HepG2 (cell line): Measurements from ENCODE around the gene DENND2A. TPM values are rescaled to one million over a fixed set of nuclear protein-coding genes. Genes with fewer than 3 reads are reported as not detected.

ENCODE experiments used
- ATAC-seq: fragments of 200-7000 bp; cut with Tn5 transposase; 3 replicates; pipeline ENCODE4 v1.9.1; 2020; ENCODE audit warnings: mild to moderate bottlenecking, moderate library complexity
- BruUV-seq: library from RNA; stranded (reverse); fragments of 400-500 nt; replicated peaks from 2 replicates; lab custom pipeline; 2021; lab: Mats Ljungman, UMichigan
- CTCF ChIA-PET: fragments of 300-600 bp; formaldehyde crosslinking; extraction: SDS; loops from one replicate; lab custom pipeline; 2021; ENCODE audit warnings: low total read pairs, inconsistent platforms, low intra/inter-chr PET ratio; lab: Yijun Ruan, JAX
- POLR2A ChIA-PET: fragments of 350-600 bp; sonication (Branson Sonifier 250); formaldehyde crosslinking; loops from one replicate; lab custom pipeline; 2020; ENCODE audit warnings: antibody characterized with exemption, inconsistent platforms; lab: Yijun Ruan, JAX
- DNase-seq: peaks from one replicate; pipeline ENCODE4 v3.0.0-alpha.2; 2015; ENCODE audit warnings: low spot score
- FAIRE-seq: peaks from 3 replicates; lab custom pipeline; 2011; peaks lifted over from hg19 to GRCh38; lab: Jason Lieb, UNC
- H2AFZ ChIP-seq: one replicate; pipeline ENCODE4 v1.6.1; 2011; ENCODE audit warnings: low read length, inconsistent platforms
- H3K27ac ChIP-seq: fragments of 300-600 bp; 3 replicates; pipeline ENCODE4 v1.8.0; 2011; ENCODE audit warnings: mixed run types, mild to moderate bottlenecking, mixed read lengths, low read length, inconsistent platforms; ENCODE audit not compliant: insufficient read depth; ENCODE audit errors: extremely low read length
- H3K27me3 ChIP-seq, 2 experiments: fragments of 200-600 bp in 1 of 2; 2 replicates in 1 of 2; 3 replicates in 1 of 2; pipeline versions ENCODE4 v1.6.0 to v1.8.0; 2011; ENCODE audit warnings: low read length in 2 of 2, mild to moderate bottlenecking in 2 of 2, moderate library complexity in 2 of 2, inconsistent platforms in 1 of 2; ENCODE audit not compliant: insufficient read depth in 2 of 2, control insufficient read depth in 1 of 2
- H3K36me3 ChIP-seq, 2 experiments: fragments of 200-600 bp in 1 of 2; replicated peaks in 1 of 2; 2 replicates in 1 of 2; 3 replicates in 1 of 2; pipeline versions ENCODE4 v1.5.1 to v1.8.0; 2011; ENCODE audit warnings: low read length in 2 of 2, inconsistent platforms in 1 of 2; ENCODE audit not compliant: insufficient read depth in 2 of 2, control insufficient read depth in 1 of 2
- H3K4me1 ChIP-seq: 2 replicates; pipeline ENCODE4 v1.5.1; 2012; ENCODE audit warnings: low read length, inconsistent platforms; ENCODE audit not compliant: insufficient read depth
- H3K4me2 ChIP-seq: 2 replicates; pipeline ENCODE4 v1.6.0; 2011; ENCODE audit warnings: low read depth, low read length, inconsistent platforms
- H3K4me3 ChIP-seq, 3 experiments: fragments of 200-600 bp in 1 of 3; sonication (generic), shearing (Covaris generic) in 1 of 3; replicated peaks in 1 of 3; 2 replicates each; pipeline ENCODE4 v1.5.1; 2011 to 2016; ENCODE audit warnings: low read length in 3 of 3, inconsistent platforms in 2 of 3, low read depth in 2 of 3, mild to moderate bottlenecking in 2 of 3, control low read depth in 1 of 3, mixed read lengths in 1 of 3; ENCODE audit not compliant: insufficient read depth in 1 of 3
- H3K79me2 ChIP-seq: one replicate; pipeline ENCODE4 v1.6.1; 2011; ENCODE audit warnings: low read length, inconsistent platforms; ENCODE audit not compliant: insufficient read depth
- H3K9ac ChIP-seq: 2 replicates; pipeline ENCODE4 v1.6.0; 2011; ENCODE audit warnings: mild to moderate bottlenecking, low read depth, low read length, inconsistent platforms; ENCODE audit not compliant: insufficient read depth
- H3K9me3 ChIP-seq: 2 replicates; pipeline ENCODE4 v1.5.1; 2012; ENCODE audit warnings: mild to moderate bottlenecking, low read length
- H4K20me1 ChIP-seq: 2 replicates; pipeline ENCODE4 v1.6.0; 2011; ENCODE audit warnings: inconsistent platforms, mild to moderate bottlenecking, low read length, moderate library complexity; ENCODE audit not compliant: insufficient read depth
- DNMT3B ChIP-seq: conservative IDR thresholded peaks from 2 replicates; pipeline ENCODE4 v1.6.1; 2016; ENCODE audit warnings: missing biosample characterization, control low read depth
- HMG20B ChIP-seq: conservative IDR thresholded peaks from 2 replicates; pipeline ENCODE4 v1.6.1; 2016; ENCODE audit warnings: missing genetic modification reagents, missing compliant biosample characterization
- IRF2 ChIP-seq: IDR thresholded peaks from 2 replicates; pipeline ENCODE4 v1.6.1; 2018; ENCODE audit warnings: missing genetic modification reagents, missing compliant biosample characterization
- SKIL ChIP-seq: sonication (generic); formaldehyde crosslinking; IDR thresholded peaks from 2 replicates; pipeline ENCODE4 v1.8.0; 2022; ENCODE audit warnings: missing genetic modification reagents, mild to moderate bottlenecking, moderate library complexity, borderline replicate concordance
- SOX13 ChIP-seq, 3 experiments: fragments of 450-650 bp in 1 of 3; sonication (generic) in 1 of 3; formaldehyde crosslinking in 1 of 3; IDR thresholded peaks in 2 of 3; conservative IDR thresholded peaks in 1 of 3; 2 replicates each; pipeline versions ENCODE4 v1.5.0 to v1.6.1; 2016 to 2020; ENCODE audit warnings: antibody characterized with exemption in 1 of 3, mild to moderate bottlenecking in 1 of 3, missing compliant biosample characterization in 1 of 3, missing genetic modification reagents in 1 of 3, moderate library complexity in 1 of 3
- UBTF ChIP-seq: sonication (generic); formaldehyde crosslinking; IDR thresholded peaks from 2 replicates; pipeline ENCODE4 v1.4.0; 2020; ENCODE audit warnings: mild to moderate bottlenecking, missing genetic modification reagents
- ZFP37 ChIP-seq: sonication (generic); formaldehyde crosslinking; IDR thresholded peaks from 2 replicates; pipeline ENCODE4 v1.4.0; 2020; ENCODE audit warnings: missing genetic modification reagents, borderline replicate concordance
- ZNF136 ChIP-seq: sonication (generic); formaldehyde crosslinking; IDR thresholded peaks from 2 replicates; pipeline ENCODE4 v1.8.1; 2022; ENCODE audit warnings: low read depth, mild to moderate bottlenecking, moderate library complexity, missing genetic modification reagents
- ZNF362 ChIP-seq: sonication (generic); formaldehyde crosslinking; IDR thresholded peaks from 2 replicates; pipeline ENCODE4 v1.4.0; 2020; ENCODE audit warnings: missing genetic modification reagents, mild to moderate bottlenecking, borderline replicate concordance
- ZNF430 ChIP-seq: sonication (generic); formaldehyde crosslinking; IDR thresholded peaks from 2 replicates; pipeline ENCODE4 v1.9.0; 2021; ENCODE audit warnings: mild to moderate bottlenecking, missing genetic modification reagents
- ZNF503 ChIP-seq: sonication (generic); formaldehyde crosslinking; IDR thresholded peaks from 2 replicates; pipeline ENCODE4 v1.4.0; 2020; ENCODE audit warnings: missing genetic modification reagents
- ZNF703 ChIP-seq: sonication (generic); formaldehyde crosslinking; IDR thresholded peaks from 2 replicates; pipeline ENCODE4 v1.5.1; 2020; ENCODE audit warnings: missing genetic modification reagents, mild to moderate bottlenecking, moderate library complexity, borderline replicate concordance
- WGBS: methylation state at CpG from one replicate; pipeline ENCODE4 v1.1.6; 2017; ENCODE audit warnings: low lambda C conversion rate; 5-methylcytosine and 5-hydroxymethylcytosine counted together
- in situ Hi-C: cut with HindIII; loops from 2 replicates; pipeline ENCODE4 v1.10.0; 2017; ENCODE audit warnings: low pct_unique_long_range_greater_than_20kb; ENCODE audit not compliant: extremely low pct_ligation_motif_present
- intact Hi-C: fragments of 100-400 bp; cut with micrococcal nuclease; formaldehyde crosslinking; loops from one replicate; pipeline ENCODE4 v1.10.0; 2022; ENCODE audit not compliant: unreplicated experiment
- polyA plus RNA-seq, 8 experiments: library from polyadenylated mRNA; depleted of rRNA in 3 of 8; stranded (reverse) in 7 of 8; unstranded in 1 of 8; fragments of >200 nt; fragmentation: Illumina TruSeq in 4 of 8; extraction: Trizol in 4 of 8; gene quantifications; 2 replicates each; pipeline versions ENCODE4 v1.2.1 to v1.2.3, GENCODE V29; 2011 to 2016; ENCODE audit warnings: low read depth in 4 of 8, missing spikeins in 1 of 8, mixed read lengths in 1 of 8; ENCODE audit not compliant: insufficient read depth in 1 of 8
- total RNA-seq, 5 experiments: library from RNA; depleted of rRNA; stranded (reverse); fragments of >200 nt; fragmentation: Illumina TruSeq; extraction: Trizol; gene quantifications; 2 replicates each; pipeline ENCODE4 v1.2.3, GENCODE V29; 2016; ENCODE audit warnings: low read depth in 1 of 5

DENND2A gene
- total and polyA plus RNA-seq, 2 of the 13 experiments (the other 11 are each of a cell fraction or from before 2014, with no cell fraction given) = not detected

- CTCF ChIA-PET = no interaction called here
- BruUV-seq = no TSS peak
- TF ChIP-seq ZNF703 (CRISPR knock-in tag) (no peak), ZFP37 (CRISPR knock-in tag) (no peak), UBTF (CRISPR knock-in tag) (peak; percentile 58), ZNF430 (CRISPR knock-in tag) (peak; percentile 44; the same call in 1 of the 2 replicates), DNMT3B (CRISPR knock-in tag) (no peak), ZNF136 (CRISPR knock-in tag) (no peak), ZNF362 (CRISPR knock-in tag) (no peak), HMG20B (CRISPR knock-in tag) (no peak), ZNF503 (no peak), IRF2 (CRISPR knock-in tag) (0 out of 2 replicates have a peak, but pooled peaks have one; percentile 33), SKIL (CRISPR knock-in tag) (0 out of 2 replicates have a peak, but pooled peaks have one; percentile 25), SOX13 (IDR thresholded peaks at IDR 0.05) (no peak), SOX13 (CRISPR knock-in tag; conservative IDR thresholded peaks at IDR 0.05 in 1 of 2, IDR thresholded peaks at IDR 0.05 in 1 of 2) (peak in 1 of 2 experiments; percentile 54; a peak in 1 of 4 replicates)
Observed at GRCh38 chr7:140533394-140533872, 107.2 kb downstream of the DENND2A start.

More at GRCh38 chr7:140533394-140533872, 107.2 kb downstream of the DENND2A start:
- Histone ChIP-seq H4K20me1 (no peaks in the 10 kb centered on the region), H3K4me3 (peak overlapping the region in 1 of 3 experiments; percentile 49; a peak in 2 of 6 replicates), H3K36me3 (no peaks in the 10 kb centered on the region), H3K4me2 (peak overlapping the region; percentile 62), H3K9ac (no peak overlapping the region), H3K9me3 (no peaks in the 10 kb centered on the region), H3K4me1 (peaks cover 33% of the 10 kb centered on the region), H3K27ac (no peak overlapping the region), H3K27me3 (peaks cover 0 to 4% of the 10 kb centered on the region in 2 experiments; a peak in 2 of 5 replicates), H2AFZ (no peak overlapping the region), H3K79me2 (no peaks in the 10 kb centered on the region)
- in situ Hi-C loops = no loop called here
- FAIRE-seq (peak; percentile 73), DNase-seq (peak; percentile 76), ATAC-seq (peak; percentile 95)
- POLR2A ChIA-PET = interaction anchor here (1.2 kb wide), 1 partner anchor 11 kb away, joined by 3 read pairs; no protein-coding TSS in a partner anchor
- WGBS = under 1% methylated on average over 11 of the region's 13 CpGs
- intact Hi-C loops = no loop called here
